H9 (cell line): ENCODE measurements around the gene SPATA31E1. TPM values are rescaled to one million over a fixed set of nuclear protein-coding genes. Genes with fewer than 3 reads are reported as not detected.

Source experiments
- DNase-seq: peaks from one replicate; pipeline ENCODE4 v3.0.0-alpha.2; 2017
- H2AFZ ChIP-seq: one replicate; pipeline ENCODE4 v1.6.1; 2013; ENCODE audit warnings: mild to moderate bottlenecking, low read length, control low read depth, moderate library complexity
- H2AK5ac ChIP-seq: 2 replicates; pipeline ENCODE4 v1.6.1; 2013; ENCODE audit warnings: low read length, control low read depth, mixed read lengths; ENCODE audit not compliant: insufficient read length
- H2BK120ac ChIP-seq: one replicate; pipeline ENCODE4 v1.6.1; 2013; ENCODE audit warnings: low read depth, mild to moderate bottlenecking, low read length, control low read depth, inconsistent platforms; ENCODE audit not compliant: poor library complexity, severe bottlenecking
- H2BK12ac ChIP-seq: 2 replicates; pipeline ENCODE4 v1.6.1; 2013; ENCODE audit warnings: low read length, control low read depth, mixed read lengths, low read depth; ENCODE audit not compliant: insufficient read length
- H2BK15ac ChIP-seq: 2 replicates; pipeline ENCODE4 v1.6.1; 2013; ENCODE audit warnings: low read depth, low read length, control low read depth
- H2BK20ac ChIP-seq: one replicate; pipeline ENCODE4 v1.6.1; 2013; ENCODE audit warnings: low read depth, mild to moderate bottlenecking, low read length, control low read depth, inconsistent platforms; ENCODE audit not compliant: poor library complexity, severe bottlenecking
- H2BK5ac ChIP-seq: 2 replicates; pipeline ENCODE4 v1.6.1; 2013; ENCODE audit warnings: low read length, control low read depth, mixed read lengths; ENCODE audit not compliant: insufficient read length
- H3K14ac ChIP-seq: 2 replicates; pipeline ENCODE4 v1.6.1; 2013; ENCODE audit warnings: low read length, control low read depth; ENCODE audit not compliant: insufficient read depth
- H3K18ac ChIP-seq: 2 replicates; pipeline ENCODE4 v1.6.1; 2013; ENCODE audit warnings: low read depth, mild to moderate bottlenecking, mixed read lengths, low read length, control low read depth; ENCODE audit not compliant: insufficient read length
- H3K23ac ChIP-seq: 2 replicates; pipeline ENCODE4 v1.6.1; 2013; ENCODE audit warnings: low read length, control low read depth, mixed read lengths, low read depth; ENCODE audit not compliant: insufficient read length
- H3K23me2 ChIP-seq: 2 replicates; pipeline ENCODE4 v1.6.1; 2013; ENCODE audit warnings: low read depth, mild to moderate bottlenecking, mixed read lengths, low read length, control low read depth; ENCODE audit not compliant: insufficient read length, poor library complexity, severe bottlenecking
- H3K27ac ChIP-seq: 2 replicates; pipeline ENCODE4 v1.5.1; 2013; ENCODE audit warnings: low read length, control low read depth, mixed read lengths, low read depth; ENCODE audit not compliant: insufficient read length
- H3K27me3 ChIP-seq: 2 replicates; pipeline ENCODE4 v1.6.1; 2013; ENCODE audit warnings: low read length, control low read depth, inconsistent platforms; ENCODE audit not compliant: insufficient read depth
- H3K4ac ChIP-seq: 2 replicates; pipeline ENCODE4 v1.6.1; 2013; ENCODE audit warnings: low read depth, mild to moderate bottlenecking, control low read depth, inconsistent platforms, low read length, moderate library complexity
- H3K4me1 ChIP-seq: 2 replicates; pipeline ENCODE4 v1.6.1; 2013; ENCODE audit warnings: low read length, control low read depth, inconsistent platforms; ENCODE audit not compliant: insufficient read depth
- H3K4me2 ChIP-seq: 2 replicates; pipeline ENCODE4 v1.6.1; 2013; ENCODE audit warnings: low read length, control low read depth, mixed read lengths; ENCODE audit not compliant: insufficient read length, insufficient read depth
- H3K56ac ChIP-seq: 2 replicates; pipeline ENCODE4 v1.6.1; 2013; ENCODE audit warnings: low read depth, mild to moderate bottlenecking, mixed read lengths, low read length, control low read depth; ENCODE audit not compliant: insufficient read length
- H3K79me1 ChIP-seq: 2 replicates; pipeline ENCODE4 v1.6.1; 2013; ENCODE audit warnings: low read depth, mild to moderate bottlenecking, moderate library complexity, low read length, control low read depth, inconsistent platforms; ENCODE audit not compliant: insufficient read depth, poor library complexity, severe bottlenecking
- H3K79me2 ChIP-seq: 2 replicates; pipeline ENCODE4 v1.6.1; 2013; ENCODE audit warnings: low read length, control low read depth, inconsistent platforms; ENCODE audit not compliant: insufficient read depth
- H3K9ac ChIP-seq: 2 replicates; pipeline ENCODE4 v1.6.1; 2013; ENCODE audit warnings: low read length, control low read depth, mixed read lengths; ENCODE audit not compliant: insufficient read length; ENCODE audit errors: extremely low read depth
- H3K9me3 ChIP-seq: one replicate; pipeline ENCODE4 v1.6.1; 2013; ENCODE audit warnings: low read depth, low read length, inconsistent platforms; ENCODE audit not compliant: control insufficient read depth
- H3T11ph ChIP-seq: one replicate; pipeline ENCODE4 v1.6.1; 2013; ENCODE audit warnings: mild to moderate bottlenecking, low read length, control low read depth, inconsistent platforms
- H4K20me1 ChIP-seq: one replicate; pipeline ENCODE4 v1.6.1; 2013; ENCODE audit not compliant: control insufficient read depth, insufficient read length, insufficient read depth
- H4K5ac ChIP-seq: 2 replicates; pipeline ENCODE4 v1.6.1; 2013; ENCODE audit warnings: low read depth, mild to moderate bottlenecking, mixed read lengths, low read length, control low read depth; ENCODE audit not compliant: insufficient read length
- H4K8ac ChIP-seq: replicated peaks from 2 replicates; pipeline ENCODE4 v1.6.1; 2013; ENCODE audit warnings: low read length, control low read depth, mixed read lengths, low read depth; ENCODE audit not compliant: insufficient read length
- H4K91ac ChIP-seq: 2 replicates; pipeline ENCODE4 v1.6.1; 2013; ENCODE audit warnings: low read depth, mild to moderate bottlenecking, moderate library complexity, mixed read lengths, low read length, control low read depth; ENCODE audit not compliant: insufficient read length
- H3K27ac Mint-ChIP-seq, 3 experiments: 2 replicates in 2 of 3; 3 replicates in 1 of 3; pipeline ENCODE4 v1.8.0; 2020 to 2021; ENCODE audit warnings: mixed read lengths in 3 of 3, mild to moderate bottlenecking in 1 of 3, moderate library complexity in 1 of 3
- H3K27me3 Mint-ChIP-seq: 2 replicates; pipeline ENCODE4 v1.8.0; 2021; ENCODE audit warnings: low read depth, mild to moderate bottlenecking, moderate library complexity, mixed read lengths
- H3K36me3 Mint-ChIP-seq, 3 experiments: 2 replicates in 2 of 3; 3 replicates in 1 of 3; pipeline ENCODE4 v1.8.0; 2020 to 2021; ENCODE audit warnings: low read depth in 3 of 3, mixed read lengths in 3 of 3; ENCODE audit not compliant: insufficient read depth in 1 of 3
- H3K4me1 Mint-ChIP-seq, 2 experiments: 2 replicates each; pipeline ENCODE4 v1.8.0; 2020; ENCODE audit warnings: mixed read lengths in 2 of 2
- H3K4me3 Mint-ChIP-seq, 2 experiments: 2 replicates in 1 of 2; 3 replicates in 1 of 2; pipeline ENCODE4 v1.8.0; 2020 to 2021; ENCODE audit warnings: mild to moderate bottlenecking in 2 of 2, mixed read lengths in 2 of 2, moderate library complexity in 1 of 2
- H3K9me3 Mint-ChIP-seq, 2 experiments: 2 replicates in 1 of 2; 3 replicates in 1 of 2; pipeline ENCODE4 v1.8.0; 2020; ENCODE audit warnings: mild to moderate bottlenecking in 2 of 2, mixed read lengths in 2 of 2, moderate library complexity in 1 of 2
- WGBS: extraction: QIAGEN DNeasy Blood & Tissue Kit; methylation state at CpG from one replicate; pipeline ENCODE4 v1.1.7; 2013; ENCODE audit warnings: missing lambda C conversion rate, low lambda C conversion rate, mixed read lengths; ENCODE audit not compliant: insufficient read length; ENCODE audit errors: extremely low coverage; 5-methylcytosine and 5-hydroxymethylcytosine counted together
- total RNA-seq: library from RNA; stranded (reverse); gene quantifications from 2 replicates; pipeline ENCODE4 v1.2.1, GENCODE V29; 2021
- TF ChIP-seq, protein P1 (sequence below): fragments of 200-600 bp; sonication (generic); conservative IDR thresholded peaks from 3 replicates; pipeline ENCODE4 v1.8.0; 2021; ENCODE audit warnings: antibody characterized with exemption, mild to moderate bottlenecking

SPATA31E1 gene
- total RNA-seq, 1 experiment from 2014 or later, result 0.09 TPM

DNA sequence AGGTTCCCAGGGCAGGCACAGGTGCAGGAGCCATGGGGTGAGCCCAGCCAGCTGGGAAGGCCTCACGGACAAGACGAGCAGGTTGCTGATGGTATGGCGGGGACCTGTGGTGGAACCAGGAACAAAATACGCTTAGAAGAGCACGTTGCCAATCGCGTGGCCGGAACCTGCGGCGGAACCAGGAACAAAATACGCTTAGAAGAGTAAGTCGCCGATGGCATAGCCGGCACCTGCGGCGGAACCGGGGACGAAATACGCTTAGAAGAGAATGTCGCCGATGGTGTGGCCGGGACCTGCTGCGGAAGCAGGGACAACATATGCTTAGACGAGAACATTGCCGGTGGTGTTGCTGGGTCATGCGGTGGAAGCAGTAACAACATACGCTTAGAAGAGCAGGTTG, 23.5 kb upstream of the SPATA31E1 start:
- Histone ChIP-seq H2BK15ac (no peak overlapping the region), H3K23ac (no peak overlapping the region), H4K5ac (no peak overlapping the region), H3K27me3 (no peaks in the 10 kb centered on the region), H3K18ac (no peak overlapping the region), H3K4me2 (no peak overlapping the region), H4K20me1 (no peaks in the 10 kb centered on the region), H3K14ac (no peak overlapping the region), H2BK120ac (no peak overlapping the region), H2BK12ac (no peak overlapping the region), H3K27ac (no peak overlapping the region), H2BK20ac (no peak overlapping the region), H3K4ac (no peak overlapping the region), H2BK5ac (no peak overlapping the region), H3K79me2 (no peaks in the 10 kb centered on the region), H4K91ac (no peak overlapping the region), H3K9ac (no peak overlapping the region), H4K8ac (no peak overlapping the region), H3K79me1 (no peaks in the 10 kb centered on the region), H3T11ph (no peak overlapping the region), H2AK5ac (no peak overlapping the region), H3K23me2 (no peaks in the 10 kb centered on the region), H3K56ac (no peak overlapping the region), H2AFZ (no peak overlapping the region), H3K9me3 (no peaks in the 10 kb centered on the region), H3K4me1 (peaks cover 4% of the 10 kb centered on the region)
- Mint-ChIP-seq H3K9me3 (peaks cover 11 to 20% of the 10 kb centered on the region in 2 experiments), H3K4me3 (no peak overlapping the region), H3K36me3 (peaks cover 7 to 23% (median 17%) of the 10 kb centered on the region in 3 experiments; a peak in 6 of 7 replicates), H3K27me3 (peaks cover 2% of the 10 kb centered on the region; the same call in 1 of the 2 replicates), H3K4me1 (peaks cover 16 to 17% of the 10 kb centered on the region in 2 experiments), H3K27ac (no peak overlapping the region)
- TF ChIP-seq, protein P1, sequence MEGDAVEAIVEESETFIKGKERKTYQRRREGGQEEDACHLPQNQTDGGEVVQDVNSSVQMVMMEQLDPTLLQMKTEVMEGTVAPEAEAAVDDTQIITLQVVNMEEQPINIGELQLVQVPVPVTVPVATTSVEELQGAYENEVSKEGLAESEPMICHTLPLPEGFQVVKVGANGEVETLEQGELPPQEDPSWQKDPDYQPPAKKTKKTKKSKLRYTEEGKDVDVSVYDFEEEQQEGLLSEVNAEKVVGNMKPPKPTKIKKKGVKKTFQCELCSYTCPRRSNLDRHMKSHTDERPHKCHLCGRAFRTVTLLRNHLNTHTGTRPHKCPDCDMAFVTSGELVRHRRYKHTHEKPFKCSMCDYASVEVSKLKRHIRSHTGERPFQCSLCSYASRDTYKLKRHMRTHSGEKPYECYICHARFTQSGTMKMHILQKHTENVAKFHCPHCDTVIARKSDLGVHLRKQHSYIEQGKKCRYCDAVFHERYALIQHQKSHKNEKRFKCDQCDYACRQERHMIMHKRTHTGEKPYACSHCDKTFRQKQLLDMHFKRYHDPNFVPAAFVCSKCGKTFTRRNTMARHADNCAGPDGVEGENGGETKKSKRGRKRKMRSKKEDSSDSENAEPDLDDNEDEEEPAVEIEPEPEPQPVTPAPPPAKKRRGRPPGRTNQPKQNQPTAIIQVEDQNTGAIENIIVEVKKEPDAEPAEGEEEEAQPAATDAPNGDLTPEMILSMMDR, result no peak
- no peak for DNase-seq
- WGBS, result no CpG with 5 or more reads among the region's 27 CpGs
